HepG2 (cell line): ENCODE data around the gene PKLR. TPM values are rescaled to one million over a fixed set of nuclear protein-coding genes. Genes with fewer than 3 reads are reported as not detected.

Source experiments
- ATF7 ChIP-seq, 2 experiments: fragments of 450-650 bp in 1 of 2; sonication (generic) in 1 of 2; formaldehyde crosslinking in 1 of 2; IDR thresholded peaks; 2 replicates each; pipeline versions ENCODE4 v1.4.0 to v1.6.1; 2016 to 2020; ENCODE audit warnings: antibody characterized with exemption in 1 of 2, mild to moderate bottlenecking in 1 of 2, missing genetic modification reagents in 1 of 2
- EZH2 ChIP-seq: conservative IDR thresholded peaks from 2 replicates; pipeline ENCODE4 v1.6.1; 2012; ENCODE audit warnings: mild to moderate bottlenecking, low read depth, low read length, moderate library complexity
- HBP1 ChIP-seq: IDR thresholded peaks from 2 replicates; pipeline ENCODE4 v1.6.1; 2016; ENCODE audit warnings: low read depth, control low read depth
- KLF12 ChIP-seq: sonication (generic); formaldehyde crosslinking; IDR thresholded peaks from 2 replicates; pipeline ENCODE4 v1.4.0; 2020; ENCODE audit warnings: missing genetic modification reagents, borderline replicate concordance
- MAFG ChIP-seq: sonication (generic); formaldehyde crosslinking; IDR thresholded peaks from 2 replicates; pipeline ENCODE4 v1.5.1; 2020; ENCODE audit warnings: mild to moderate bottlenecking, missing genetic modification reagents
- SMC3 ChIP-seq: IDR thresholded peaks from 2 replicates; pipeline ENCODE4 v1.6.1; 2011; ENCODE audit warnings: low read length, improper control_type of control experiment
- ZBTB1 ChIP-seq: sonication (generic); formaldehyde crosslinking; IDR thresholded peaks from 2 replicates; pipeline ENCODE4 v1.4.0; 2020; ENCODE audit warnings: missing genetic modification reagents, borderline replicate concordance
- ZFAT ChIP-seq: sonication (generic); formaldehyde crosslinking; conservative IDR thresholded peaks from 2 replicates; pipeline ENCODE4 v1.8.1; 2023; ENCODE audit warnings: missing genetic modification reagents, inconsistent platforms
- ZNF616 ChIP-seq: sonication (generic); formaldehyde crosslinking; IDR thresholded peaks from 2 replicates; pipeline ENCODE4 v1.5.0; 2020; ENCODE audit warnings: low read depth, mild to moderate bottlenecking, missing genetic modification reagents
- ZNF776 ChIP-seq: sonication (generic); formaldehyde crosslinking; IDR thresholded peaks from 2 replicates; pipeline ENCODE4 v1.4.0; 2020; ENCODE audit warnings: mild to moderate bottlenecking, missing genetic modification reagents
- ZNF782 ChIP-seq: sonication (generic); formaldehyde crosslinking; IDR thresholded peaks from 2 replicates; pipeline ENCODE4 v1.4.0; 2020; ENCODE audit warnings: missing genetic modification reagents, mild to moderate bottlenecking, borderline replicate concordance
- polyA plus RNA-seq, 8 experiments: library from polyadenylated mRNA; depleted of rRNA in 3 of 8; stranded (reverse) in 7 of 8; unstranded in 1 of 8; fragments of >200 nt; fragmentation: Illumina TruSeq in 4 of 8; extraction: Trizol in 4 of 8; gene quantifications; 2 replicates each; pipeline versions ENCODE4 v1.2.1 to v1.2.3, GENCODE V29; 2011 to 2016; ENCODE audit warnings: low read depth in 4 of 8, missing spikeins in 1 of 8, mixed read lengths in 1 of 8; ENCODE audit not compliant: insufficient read depth in 1 of 8
- total RNA-seq, 5 experiments: library from RNA; depleted of rRNA; stranded (reverse); fragments of >200 nt; fragmentation: Illumina TruSeq; extraction: Trizol; gene quantifications; 2 replicates each; pipeline ENCODE4 v1.2.3, GENCODE V29; 2016; ENCODE audit warnings: low read depth in 1 of 5
- TF ChIP-seq, protein P1 (sequence below): sonication (generic); formaldehyde crosslinking; IDR thresholded peaks from 2 replicates; pipeline ENCODE4 v1.4.0; 2020; ENCODE audit warnings: missing genetic modification reagents
- TF ChIP-seq, protein P2 (sequence below): IDR thresholded peaks from 2 replicates; pipeline ENCODE4 v1.6.1; 2016; ENCODE audit warnings: low read depth, missing genetic modification reagents, missing compliant biosample characterization

The PKLR gene
- total and polyA plus RNA-seq, 2 of the 13 experiments (the other 11 are each of a cell fraction or from before 2014, with no cell fraction given): 10.3 to 29.3 TPM

- TF ChIP-seq ZBTB1 (CRISPR knock-in tag): no peak; the same call in 1 of the 2 replicates
- no peak for TF ChIP-seq ZNF782 (CRISPR knock-in tag)
- TF ChIP-seq, protein P1, sequence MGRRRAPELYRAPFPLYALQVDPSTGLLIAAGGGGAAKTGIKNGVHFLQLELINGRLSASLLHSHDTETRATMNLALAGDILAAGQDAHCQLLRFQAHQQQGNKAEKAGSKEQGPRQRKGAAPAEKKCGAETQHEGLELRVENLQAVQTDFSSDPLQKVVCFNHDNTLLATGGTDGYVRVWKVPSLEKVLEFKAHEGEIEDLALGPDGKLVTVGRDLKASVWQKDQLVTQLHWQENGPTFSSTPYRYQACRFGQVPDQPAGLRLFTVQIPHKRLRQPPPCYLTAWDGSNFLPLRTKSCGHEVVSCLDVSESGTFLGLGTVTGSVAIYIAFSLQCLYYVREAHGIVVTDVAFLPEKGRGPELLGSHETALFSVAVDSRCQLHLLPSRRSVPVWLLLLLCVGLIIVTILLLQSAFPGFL: no peak
- TF ChIP-seq MAFG (CRISPR knock-in tag): no peak
- peak; percentile 70; the same call in 1 of the 2 replicates for TF ChIP-seq HBP1
- TF ChIP-seq SMC3: peak; percentile 20; the same call in 1 of the 2 replicates
- TF ChIP-seq, protein P2, sequence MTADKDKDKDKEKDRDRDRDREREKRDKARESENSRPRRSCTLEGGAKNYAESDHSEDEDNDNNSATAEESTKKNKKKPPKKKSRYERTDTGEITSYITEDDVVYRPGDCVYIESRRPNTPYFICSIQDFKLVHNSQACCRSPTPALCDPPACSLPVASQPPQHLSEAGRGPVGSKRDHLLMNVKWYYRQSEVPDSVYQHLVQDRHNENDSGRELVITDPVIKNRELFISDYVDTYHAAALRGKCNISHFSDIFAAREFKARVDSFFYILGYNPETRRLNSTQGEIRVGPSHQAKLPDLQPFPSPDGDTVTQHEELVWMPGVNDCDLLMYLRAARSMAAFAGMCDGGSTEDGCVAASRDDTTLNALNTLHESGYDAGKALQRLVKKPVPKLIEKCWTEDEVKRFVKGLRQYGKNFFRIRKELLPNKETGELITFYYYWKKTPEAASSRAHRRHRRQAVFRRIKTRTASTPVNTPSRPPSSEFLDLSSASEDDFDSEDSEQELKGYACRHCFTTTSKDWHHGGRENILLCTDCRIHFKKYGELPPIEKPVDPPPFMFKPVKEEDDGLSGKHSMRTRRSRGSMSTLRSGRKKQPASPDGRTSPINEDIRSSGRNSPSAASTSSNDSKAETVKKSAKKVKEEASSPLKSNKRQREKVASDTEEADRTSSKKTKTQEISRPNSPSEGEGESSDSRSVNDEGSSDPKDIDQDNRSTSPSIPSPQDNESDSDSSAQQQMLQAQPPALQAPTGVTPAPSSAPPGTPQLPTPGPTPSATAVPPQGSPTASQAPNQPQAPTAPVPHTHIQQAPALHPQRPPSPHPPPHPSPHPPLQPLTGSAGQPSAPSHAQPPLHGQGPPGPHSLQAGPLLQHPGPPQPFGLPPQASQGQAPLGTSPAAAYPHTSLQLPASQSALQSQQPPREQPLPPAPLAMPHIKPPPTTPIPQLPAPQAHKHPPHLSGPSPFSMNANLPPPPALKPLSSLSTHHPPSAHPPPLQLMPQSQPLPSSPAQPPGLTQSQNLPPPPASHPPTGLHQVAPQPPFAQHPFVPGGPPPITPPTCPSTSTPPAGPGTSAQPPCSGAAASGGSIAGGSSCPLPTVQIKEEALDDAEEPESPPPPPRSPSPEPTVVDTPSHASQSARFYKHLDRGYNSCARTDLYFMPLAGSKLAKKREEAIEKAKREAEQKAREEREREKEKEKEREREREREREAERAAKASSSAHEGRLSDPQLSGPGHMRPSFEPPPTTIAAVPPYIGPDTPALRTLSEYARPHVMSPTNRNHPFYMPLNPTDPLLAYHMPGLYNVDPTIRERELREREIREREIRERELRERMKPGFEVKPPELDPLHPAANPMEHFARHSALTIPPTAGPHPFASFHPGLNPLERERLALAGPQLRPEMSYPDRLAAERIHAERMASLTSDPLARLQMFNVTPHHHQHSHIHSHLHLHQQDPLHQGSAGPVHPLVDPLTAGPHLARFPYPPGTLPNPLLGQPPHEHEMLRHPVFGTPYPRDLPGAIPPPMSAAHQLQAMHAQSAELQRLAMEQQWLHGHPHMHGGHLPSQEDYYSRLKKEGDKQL: no peak
- TF ChIP-seq ZNF776: no peak; the same call in 1 of the 2 replicates
- TF ChIP-seq ZNF616 (CRISPR knock-in tag): no peak
- TF ChIP-seq EZH2: no peak
- no peak for TF ChIP-seq ZFAT (CRISPR knock-in tag)
- TF ChIP-seq ATF7 (IDR thresholded peaks at IDR 0.05): no peak
- TF ChIP-seq ATF7 (CRISPR knock-in tag; IDR thresholded peaks at IDR 0.05): no peak
- peak; percentile 58; the same call in 1 of the 2 replicates for TF ChIP-seq KLF12 (CRISPR knock-in tag)
Observed at GRCh38 chr1:155277070-155277901, 24.0 kb downstream of the PKLR start, which contains the start of gene HCN3 (continued).
